GM12874 (cell line): ENCODE results near the gene NELFB.

Experiments used
- TF ChIP-seq, protein P1 (sequence below): IDR thresholded peaks from 2 replicates; pipeline ENCODE4 v1.5.1; 2011; ENCODE audit warnings: low read depth, mild to moderate bottlenecking, control low read depth, low read length, moderate library complexity; ENCODE audit not compliant: insufficient read depth

Gene NELFB

DNA sequence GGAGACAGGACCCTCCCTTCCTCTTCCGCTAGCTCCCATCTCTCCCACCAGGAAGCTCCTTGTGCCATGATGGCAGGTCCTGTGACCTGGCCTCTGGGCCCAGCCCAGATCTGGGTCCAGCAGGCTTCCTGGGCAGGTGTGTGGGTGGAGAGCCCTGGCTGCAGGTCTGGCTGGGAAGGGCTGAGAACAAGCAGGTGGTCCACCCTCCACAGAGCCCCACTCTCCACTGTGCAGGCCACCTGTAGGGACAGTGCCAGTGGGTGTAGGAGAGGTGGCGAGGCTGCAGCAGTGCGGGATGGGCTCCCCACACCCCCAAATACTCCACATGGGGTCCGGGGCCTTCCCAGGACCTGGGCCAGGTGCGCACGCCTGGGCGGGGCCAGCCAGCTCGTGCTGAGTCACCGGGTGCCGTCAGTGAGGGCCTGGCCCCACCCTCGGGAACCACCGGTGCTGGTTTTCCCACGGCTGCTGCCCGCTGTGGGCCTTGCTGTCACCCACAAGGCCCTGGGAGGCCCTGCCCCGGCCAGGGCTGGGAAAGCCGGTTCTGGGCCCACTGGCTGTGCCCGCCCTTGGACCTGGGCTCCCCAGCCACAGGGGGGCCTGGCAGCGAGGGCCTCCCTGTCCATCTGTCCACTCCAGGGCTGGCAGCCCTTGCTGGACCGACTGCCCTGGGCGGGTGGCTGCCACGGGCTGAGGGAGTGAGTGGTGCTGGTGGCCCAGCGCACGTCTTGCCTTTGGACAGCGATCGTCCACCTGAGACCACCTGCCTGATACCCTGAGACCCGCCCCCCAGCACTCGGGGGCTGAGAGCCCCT is 56.3 kb downstream of the NELFB start:
- TF ChIP-seq, protein P1, sequence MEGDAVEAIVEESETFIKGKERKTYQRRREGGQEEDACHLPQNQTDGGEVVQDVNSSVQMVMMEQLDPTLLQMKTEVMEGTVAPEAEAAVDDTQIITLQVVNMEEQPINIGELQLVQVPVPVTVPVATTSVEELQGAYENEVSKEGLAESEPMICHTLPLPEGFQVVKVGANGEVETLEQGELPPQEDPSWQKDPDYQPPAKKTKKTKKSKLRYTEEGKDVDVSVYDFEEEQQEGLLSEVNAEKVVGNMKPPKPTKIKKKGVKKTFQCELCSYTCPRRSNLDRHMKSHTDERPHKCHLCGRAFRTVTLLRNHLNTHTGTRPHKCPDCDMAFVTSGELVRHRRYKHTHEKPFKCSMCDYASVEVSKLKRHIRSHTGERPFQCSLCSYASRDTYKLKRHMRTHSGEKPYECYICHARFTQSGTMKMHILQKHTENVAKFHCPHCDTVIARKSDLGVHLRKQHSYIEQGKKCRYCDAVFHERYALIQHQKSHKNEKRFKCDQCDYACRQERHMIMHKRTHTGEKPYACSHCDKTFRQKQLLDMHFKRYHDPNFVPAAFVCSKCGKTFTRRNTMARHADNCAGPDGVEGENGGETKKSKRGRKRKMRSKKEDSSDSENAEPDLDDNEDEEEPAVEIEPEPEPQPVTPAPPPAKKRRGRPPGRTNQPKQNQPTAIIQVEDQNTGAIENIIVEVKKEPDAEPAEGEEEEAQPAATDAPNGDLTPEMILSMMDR, result no peak

DNA sequence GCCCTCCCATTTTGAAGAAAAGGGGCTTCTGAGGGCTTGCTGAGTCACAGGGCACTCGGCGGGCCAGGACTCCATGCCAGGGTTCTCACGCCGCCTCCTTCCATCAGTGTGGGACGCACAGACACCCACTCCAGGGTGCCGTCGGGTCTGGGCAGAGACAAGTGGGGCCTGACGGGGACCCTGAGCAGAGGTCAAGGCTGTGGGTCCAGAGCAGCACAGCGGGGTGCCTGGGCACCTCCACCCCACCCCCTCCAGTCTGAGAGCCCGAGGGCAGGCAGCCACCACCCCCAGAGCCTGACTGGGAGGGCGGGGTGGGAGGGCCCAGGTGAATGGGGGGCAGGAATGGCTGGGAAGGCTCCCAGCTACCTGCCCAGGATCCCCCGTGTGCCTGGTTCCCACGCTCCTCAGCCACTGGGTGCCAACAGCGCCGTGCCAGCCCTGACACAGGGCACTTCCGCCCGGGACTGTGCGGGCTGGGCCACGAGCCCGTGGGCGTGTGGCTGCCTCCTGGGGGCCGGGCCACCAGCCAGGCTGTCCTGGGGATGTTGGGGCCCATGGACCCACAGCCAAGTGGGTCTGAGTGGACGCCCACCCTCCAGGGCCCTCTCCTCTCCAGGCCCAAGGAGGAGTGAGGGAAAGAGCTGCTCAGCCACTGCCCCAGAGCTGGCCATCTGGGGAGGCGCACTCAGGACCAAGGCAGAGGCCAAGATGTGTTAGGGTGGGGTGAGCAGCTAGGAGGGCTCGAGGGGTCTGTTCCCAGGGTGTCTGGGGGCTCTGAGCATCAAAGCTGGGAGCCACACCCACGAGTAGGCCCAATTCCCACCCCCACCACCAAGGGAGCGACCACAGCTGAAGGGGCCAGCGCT is 57.1 kb downstream of the NELFB start:
- TF ChIP-seq, protein P1, result no peak

DNA sequence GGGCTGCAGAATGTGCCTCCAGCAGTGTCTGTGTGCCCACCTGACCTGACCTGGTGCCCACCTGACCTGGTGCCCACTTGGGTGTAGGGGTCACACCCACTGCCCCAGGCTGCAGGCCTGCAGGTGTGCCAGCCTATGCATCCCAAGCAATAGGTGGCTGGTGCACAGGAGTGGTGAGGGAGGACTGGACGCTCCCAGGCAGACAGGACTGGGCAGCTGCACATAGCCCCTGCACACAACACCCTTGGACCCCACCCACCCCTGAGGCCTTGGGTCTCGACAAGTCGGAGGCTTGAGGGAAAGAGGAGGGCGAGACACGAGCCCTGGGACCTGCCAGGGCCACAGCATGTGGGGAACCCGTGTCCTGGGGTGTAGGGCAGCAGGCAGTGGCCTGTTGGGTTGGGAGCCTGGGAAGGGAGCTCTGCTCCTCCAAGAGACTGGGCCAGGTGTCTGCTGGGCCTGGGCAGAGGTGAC is 57.8 kb downstream of the NELFB start:
- TF ChIP-seq, protein P1, result no peak

DNA sequence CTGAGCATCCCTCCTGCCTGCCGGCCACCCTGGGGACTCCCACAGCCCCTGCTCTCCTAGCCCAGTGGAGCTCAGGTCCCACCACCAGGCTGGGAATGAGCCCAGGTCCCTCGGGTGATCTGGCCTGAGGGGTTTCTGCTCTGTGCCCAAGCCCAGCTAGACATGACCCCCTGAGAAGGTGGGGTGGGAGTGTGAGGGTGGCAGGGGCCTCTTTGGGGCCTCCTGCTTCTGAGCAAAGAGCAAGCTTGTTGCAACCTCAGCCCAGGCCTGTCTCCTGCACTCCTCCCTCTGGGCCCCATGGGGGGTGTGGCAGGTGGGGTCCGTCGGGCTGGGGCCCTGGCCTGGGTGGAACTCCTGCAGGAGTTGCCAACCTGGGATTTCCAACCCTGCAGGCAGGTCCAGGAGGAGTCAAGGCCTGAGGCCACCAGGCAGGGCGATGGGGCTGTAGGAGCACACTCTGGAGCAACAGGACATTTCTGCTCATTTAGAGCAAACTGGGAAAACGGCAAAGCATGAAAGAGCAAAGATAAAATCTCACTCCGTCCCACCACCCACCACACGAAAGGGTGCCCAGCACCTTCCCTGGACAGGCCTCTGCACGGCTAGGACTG is 58.3 kb downstream of the NELFB start:
- TF ChIP-seq, protein P1, result no peak

DNA sequence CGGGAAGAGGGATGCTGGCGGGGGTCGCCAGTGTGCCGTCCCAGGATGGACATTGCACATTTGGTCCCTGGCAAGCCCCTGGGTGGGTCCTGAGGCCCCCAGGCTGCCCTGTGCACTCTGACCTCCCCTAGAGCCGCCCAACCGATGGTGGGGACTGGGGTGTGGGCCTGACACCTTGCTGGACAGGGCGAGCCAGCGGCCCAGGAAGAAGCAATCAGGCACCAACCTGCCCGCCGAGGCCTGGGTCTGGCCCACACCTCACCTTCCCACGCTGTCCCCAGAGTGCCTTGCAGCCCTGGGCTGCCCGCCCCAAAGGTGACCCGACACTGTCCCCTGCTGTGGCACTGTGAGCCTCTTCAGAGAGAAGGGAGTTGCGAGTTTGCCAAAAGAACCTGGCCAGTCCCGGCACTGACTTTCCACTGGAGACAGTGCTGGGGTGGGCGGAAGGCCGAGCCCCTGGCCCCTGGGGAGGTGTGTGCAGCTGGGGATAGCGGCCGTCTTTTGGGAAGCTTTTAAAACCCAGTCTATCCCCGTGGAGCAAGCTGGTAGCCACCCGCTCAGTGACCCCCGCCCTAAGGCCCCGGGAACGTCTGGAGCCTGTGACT is 58.9 kb downstream of the NELFB start:
- TF ChIP-seq, protein P1, result no peak

DNA sequence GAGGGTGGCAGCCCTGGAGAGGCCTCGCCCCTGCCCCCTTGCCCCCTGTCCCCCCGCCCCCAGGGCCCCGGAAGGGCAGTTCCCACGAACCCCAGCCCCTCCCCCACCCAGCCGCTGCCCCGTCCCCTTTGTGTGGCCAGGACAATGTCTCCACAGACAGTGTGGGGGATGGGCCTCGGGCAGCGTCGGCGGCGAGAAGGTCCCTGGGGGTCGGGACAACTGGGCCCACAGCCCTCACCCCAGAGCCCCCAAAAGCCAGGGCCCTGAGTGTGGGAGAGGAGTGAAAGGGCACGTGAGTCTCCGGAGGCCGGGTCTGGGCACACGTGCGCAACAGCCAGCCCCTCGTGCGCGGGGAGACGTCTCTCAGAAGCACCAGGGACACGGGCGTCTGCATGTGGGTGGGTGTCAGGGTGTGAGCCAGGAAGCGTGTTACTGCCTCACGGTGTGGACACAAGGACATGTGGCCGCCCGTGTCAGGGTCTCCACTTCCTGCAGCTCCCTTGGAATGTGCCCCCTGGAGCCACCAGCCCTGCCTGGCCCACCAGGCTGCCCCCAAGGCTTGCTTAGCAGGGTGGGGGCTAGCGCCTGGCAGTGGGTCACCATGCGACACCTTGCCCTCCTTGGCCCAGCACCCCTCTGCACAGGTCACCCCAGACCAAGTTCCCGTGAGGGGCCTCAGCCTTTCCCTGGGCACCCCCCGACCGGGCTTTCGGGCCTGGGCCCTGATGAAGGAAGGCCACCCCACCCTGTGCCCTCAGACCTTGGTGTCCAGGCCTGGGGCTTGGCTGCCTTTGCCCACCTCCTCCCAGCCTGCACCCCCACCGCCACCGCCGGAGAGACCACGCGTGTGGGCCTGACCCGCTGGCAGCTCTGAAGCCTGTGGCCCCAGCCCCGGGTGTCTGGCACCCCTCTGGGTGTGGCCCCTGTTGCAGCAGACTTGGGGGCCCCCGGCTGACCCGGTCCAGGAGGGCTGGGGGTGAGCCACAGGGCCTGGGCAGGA is 59.7 kb downstream of the NELFB start:
- TF ChIP-seq, protein P1, result no peak
